NB4 (cell line): ENCODE data around the gene MRS2.
A peak's percentile ranks its signal among the peaks of the same experiment; 100 is the strongest.
"Not testable (repeated sequence)": the region's sequence is repeated elsewhere in the genome, so short reads cannot be mapped to it uniquely, and the experiment has no call there.

Experiments used
- DNase-seq: peaks from one replicate; pipeline ENCODE4 v3.0.0; 2010; ENCODE audit warnings: low read depth
- H3K4me3 ChIP-seq: one replicate; pipeline ENCODE4 v1.5.1; 2011; ENCODE audit warnings: mild to moderate bottlenecking, low read depth, low read length, moderate library complexity
- MAX ChIP-seq: IDR thresholded peaks from 2 replicates; pipeline ENCODE4 v1.6.1; 2011; ENCODE audit warnings: low read depth, low read length
- MYC ChIP-seq: IDR thresholded peaks from 2 replicates; pipeline ENCODE4 v1.6.1; 2011; ENCODE audit warnings: low read depth, low read length
- POLR2A ChIP-seq: IDR thresholded peaks from 2 replicates; pipeline ENCODE4 v1.6.1; 2011; ENCODE audit warnings: mild to moderate bottlenecking; ENCODE audit not compliant: insufficient read length; ENCODE audit errors: extremely low read depth
- TF ChIP-seq, protein P1 (sequence below): IDR thresholded peaks from one replicate; pipeline ENCODE4 v1.5.1; 2012; ENCODE audit warnings: low read depth, low read length

Gene MRS2

GRCh38 chr6:24397631-24398030 lies 5.1 kb upstream of the MRS2 start:
- no peak overlapping the region for H3K4me3 ChIP-seq
- TF ChIP-seq, protein P1, sequence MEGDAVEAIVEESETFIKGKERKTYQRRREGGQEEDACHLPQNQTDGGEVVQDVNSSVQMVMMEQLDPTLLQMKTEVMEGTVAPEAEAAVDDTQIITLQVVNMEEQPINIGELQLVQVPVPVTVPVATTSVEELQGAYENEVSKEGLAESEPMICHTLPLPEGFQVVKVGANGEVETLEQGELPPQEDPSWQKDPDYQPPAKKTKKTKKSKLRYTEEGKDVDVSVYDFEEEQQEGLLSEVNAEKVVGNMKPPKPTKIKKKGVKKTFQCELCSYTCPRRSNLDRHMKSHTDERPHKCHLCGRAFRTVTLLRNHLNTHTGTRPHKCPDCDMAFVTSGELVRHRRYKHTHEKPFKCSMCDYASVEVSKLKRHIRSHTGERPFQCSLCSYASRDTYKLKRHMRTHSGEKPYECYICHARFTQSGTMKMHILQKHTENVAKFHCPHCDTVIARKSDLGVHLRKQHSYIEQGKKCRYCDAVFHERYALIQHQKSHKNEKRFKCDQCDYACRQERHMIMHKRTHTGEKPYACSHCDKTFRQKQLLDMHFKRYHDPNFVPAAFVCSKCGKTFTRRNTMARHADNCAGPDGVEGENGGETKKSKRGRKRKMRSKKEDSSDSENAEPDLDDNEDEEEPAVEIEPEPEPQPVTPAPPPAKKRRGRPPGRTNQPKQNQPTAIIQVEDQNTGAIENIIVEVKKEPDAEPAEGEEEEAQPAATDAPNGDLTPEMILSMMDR: no peak
- no peak for TF ChIP-seq MAX
- TF ChIP-seq POLR2A: no peak
- no peak for DNase-seq

- H3K4me3 ChIP-seq, DNase-seq: not testable (repeated sequence)
These were observed 2.4 kb upstream of the MRS2 start for GRCh38 chr6:24400045-24401039.

DNA sequence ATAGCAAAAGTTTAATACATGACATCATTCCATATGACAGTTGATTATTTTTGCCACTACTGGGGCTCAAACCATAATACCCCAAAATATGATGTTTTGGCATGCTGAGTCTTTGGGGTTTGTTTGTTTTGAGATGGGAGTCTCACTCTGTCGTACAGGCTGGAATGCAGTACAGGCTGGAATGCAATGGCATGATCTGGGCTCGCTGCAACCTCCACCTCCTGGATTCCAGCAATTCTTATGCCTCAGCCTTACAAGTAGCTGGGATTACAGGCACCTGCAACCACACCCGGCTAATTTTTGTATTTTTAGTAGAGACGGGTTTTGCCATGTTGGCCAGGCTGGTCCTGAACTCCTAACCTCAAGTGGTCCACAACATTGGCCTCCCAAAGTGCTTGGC lies 1.3 kb upstream of the MRS2 start:
- no peak overlapping the region for H3K4me3 ChIP-seq
- no peak for DNase-seq
- no peak for TF ChIP-seq MYC
- TF ChIP-seq MAX: no peak
- TF ChIP-seq POLR2A: no peak
- TF ChIP-seq, protein P1: no peak

GRCh38 chr6:24403501-24403824 lies 727 bp downstream of the MRS2 start:
- DNase-seq: no peak
- peak overlapping the region; percentile 99 for H3K4me3 ChIP-seq
- TF ChIP-seq, protein P1: no peak
- TF ChIP-seq POLR2A: no peak
- TF ChIP-seq MYC: no peak

DNA sequence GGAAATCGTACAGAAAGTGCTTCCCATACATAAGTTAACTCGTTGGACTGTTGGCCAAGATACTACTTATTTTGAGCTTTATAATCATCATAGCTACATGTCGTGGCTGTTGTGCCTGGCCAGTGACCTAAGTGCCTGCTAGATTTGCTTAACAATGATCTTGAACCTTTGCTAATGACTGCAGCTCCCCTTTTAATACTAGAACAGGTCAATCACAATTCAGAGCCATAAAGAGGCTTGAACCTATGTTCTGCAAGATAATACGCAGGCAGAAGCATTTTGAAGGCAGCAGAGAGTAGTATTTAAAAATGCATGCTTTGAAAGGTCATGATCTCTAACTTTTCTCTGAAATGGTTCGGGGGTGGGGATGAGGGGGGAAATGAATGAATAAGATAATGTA lies 2.5 kb downstream of the MRS2 start:
- H3K4me3 ChIP-seq: peak overlapping the region; percentile 21
- DNase-seq: no peak
- TF ChIP-seq POLR2A: no peak
- no peak for TF ChIP-seq MAX
- no peak for TF ChIP-seq MYC
- TF ChIP-seq, protein P1: no peak

DNA sequence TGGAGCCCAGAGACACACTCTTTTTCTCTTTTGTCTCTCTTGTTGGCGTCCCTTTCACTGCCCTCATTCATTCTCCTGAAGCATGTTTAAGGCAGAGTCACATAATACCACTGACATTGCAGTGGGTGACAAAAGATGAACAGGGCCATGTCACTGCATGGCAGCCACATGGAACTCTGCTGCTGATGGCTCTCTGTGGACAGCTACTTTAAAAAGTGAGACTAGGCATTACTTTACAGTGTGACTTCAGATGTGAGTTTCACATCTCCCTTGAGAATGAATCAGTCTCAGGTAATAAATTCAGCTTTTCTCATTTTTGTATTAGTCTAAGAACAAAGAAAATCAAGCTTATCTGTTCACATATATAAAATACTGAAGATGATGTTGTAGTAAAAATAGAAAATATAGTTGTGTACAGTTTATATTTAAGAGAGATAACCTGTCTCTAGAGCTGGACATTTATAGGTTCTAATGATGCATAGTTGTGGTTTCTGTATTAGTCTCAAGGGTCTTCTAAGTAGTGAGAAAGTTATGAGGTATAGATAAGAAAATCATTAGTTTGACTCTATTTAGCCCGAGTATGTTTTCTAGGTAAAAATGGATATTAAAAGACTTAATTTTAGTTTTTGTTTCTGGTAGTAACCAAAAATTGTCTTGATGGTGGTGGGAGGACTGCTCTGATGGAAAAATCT lies 6.1 kb downstream of the MRS2 start:
- TF ChIP-seq MYC (no peak), MAX (no peak), POLR2A (no peak)
- TF ChIP-seq, protein P1: no peak
- DNase-seq: no peak
- no peak overlapping the region for H3K4me3 ChIP-seq
